HG02588 (cell line): ENCODE measurements around the gene TMEM233.
A peak's percentile ranks its signal among the peaks of the same experiment; 100 is the strongest.

Experiments
- ATAC-seq: cut with Tn5 transposase; IDR thresholded peaks from one replicate; pipeline ENCODE4 v1.9.1; 2021; ENCODE audit warnings: mild to moderate bottlenecking, moderate library complexity; ENCODE audit not compliant: unreplicated experiment

TMEM233 gene

DNA sequence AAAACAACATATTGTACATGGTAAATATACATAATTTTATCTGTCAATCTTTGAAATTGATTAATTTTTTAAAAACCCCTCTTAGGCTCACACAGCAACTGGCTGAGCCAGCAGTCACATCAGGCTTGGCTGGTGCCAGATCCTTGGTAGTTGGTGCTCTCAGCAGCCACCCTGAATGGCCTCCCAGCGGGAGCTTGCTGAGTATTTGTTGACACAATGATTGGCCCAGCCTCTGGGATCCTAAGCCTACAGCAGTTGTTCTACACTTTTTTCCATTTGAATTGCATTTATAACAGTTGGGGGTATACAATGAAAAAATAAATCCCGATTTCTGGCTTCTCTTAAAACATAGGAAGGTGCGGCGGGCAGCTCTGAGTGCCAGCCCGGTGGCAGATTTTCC lies 85.5 kb downstream of the TMEM233 start:
- no peak for ATAC-seq

- ATAC-seq = no peak
Measured at GRCh38 chr12:119679490-119679889, 85.9 kb downstream of the TMEM233 start.

DNA sequence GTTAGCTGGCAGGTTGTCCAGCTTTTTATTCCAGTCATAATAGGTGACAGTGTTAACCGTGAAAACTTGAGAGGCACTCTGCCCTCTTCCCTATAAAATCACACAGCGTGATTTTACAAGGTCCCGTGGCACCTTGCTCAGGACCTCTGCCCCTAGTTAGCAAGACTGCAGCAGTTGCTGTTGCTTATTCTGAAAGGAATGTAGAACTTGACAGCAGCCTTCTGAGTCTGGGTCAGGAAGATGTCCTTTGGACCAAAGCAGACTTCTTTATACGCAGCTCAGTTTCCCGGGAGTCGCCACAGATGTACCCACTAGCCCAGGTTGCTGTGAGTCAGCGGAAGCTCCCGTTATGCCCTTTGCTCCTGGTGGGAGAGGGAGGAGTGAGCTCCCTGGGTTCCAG lies 87.5 kb downstream of the TMEM233 start:
- ATAC-seq = no peak

DNA sequence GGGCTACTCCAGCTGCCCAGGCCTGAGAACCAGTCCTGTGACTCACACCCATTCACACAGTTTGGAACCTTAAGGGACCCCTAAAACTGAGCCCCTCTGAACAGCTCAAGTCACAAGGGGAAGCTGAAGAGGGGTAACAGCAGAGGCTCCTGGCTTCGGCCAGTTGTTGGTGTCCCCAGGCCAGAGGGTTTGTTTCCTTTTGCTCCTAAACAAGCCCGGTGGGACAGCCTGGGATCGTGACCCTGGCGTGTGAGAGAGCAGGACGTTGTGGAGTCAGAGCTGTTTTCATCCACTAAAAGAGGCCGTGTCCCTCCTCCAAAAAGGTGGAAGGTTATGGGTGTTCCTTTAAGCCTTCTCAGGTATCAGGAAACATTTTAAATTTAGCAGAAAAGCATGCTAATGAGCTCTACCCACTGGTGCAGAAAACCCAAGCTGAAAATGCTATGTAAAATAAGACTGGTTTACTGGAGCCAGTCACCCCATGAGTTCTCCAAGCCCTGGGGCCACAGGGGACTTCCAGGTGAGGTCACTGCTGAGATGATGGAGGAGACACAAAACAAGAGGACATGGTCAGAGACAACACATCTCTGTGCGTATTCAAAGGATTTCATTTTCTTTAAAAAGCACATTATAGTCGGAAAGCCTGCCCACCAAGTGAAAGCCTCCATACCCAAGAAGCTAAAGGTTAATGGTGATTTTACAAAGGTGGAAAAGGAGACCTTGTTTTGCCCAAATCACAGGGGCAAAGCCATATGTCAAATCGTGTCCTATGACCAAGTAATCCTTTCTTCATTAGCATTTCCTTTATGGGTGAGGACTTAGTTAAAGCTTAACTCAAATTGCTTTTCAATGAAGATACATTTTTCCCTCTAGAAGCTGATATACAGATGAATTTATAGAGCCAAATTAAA lies 88.4 kb downstream of the TMEM233 start:
- ATAC-seq = peak; percentile 68

GRCh38 chr12:119682639-119683252 lies 89.2 kb downstream of the TMEM233 start:
- no peak for ATAC-seq

DNA sequence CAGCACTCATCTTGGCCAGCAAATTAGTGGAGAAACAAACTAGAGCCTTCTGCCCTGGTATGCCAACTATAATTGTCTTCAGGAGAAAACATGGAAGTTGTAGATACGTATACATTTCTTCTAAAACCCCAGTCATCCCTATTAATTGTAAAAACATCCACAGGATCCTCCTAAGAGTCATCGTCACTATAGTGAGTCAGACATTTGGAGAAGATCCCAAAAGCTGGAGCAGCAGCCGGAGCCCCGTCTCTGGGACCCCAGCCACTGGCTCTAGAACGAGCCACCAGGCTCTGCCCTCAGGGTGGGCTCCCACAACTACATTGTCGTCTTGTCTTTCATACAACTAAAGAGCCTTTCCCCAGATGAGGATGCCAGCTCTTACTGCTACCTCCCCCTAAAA lies 89.8 kb downstream of the TMEM233 start:
- ATAC-seq = no peak

- no peak for ATAC-seq
Measured at GRCh38 chr12:119683816-119684215, 90.2 kb downstream of the TMEM233 start.

- no peak for ATAC-seq
Measured at GRCh38 chr12:119684711-119685369, 91.3 kb downstream of the TMEM233 start.

DNA sequence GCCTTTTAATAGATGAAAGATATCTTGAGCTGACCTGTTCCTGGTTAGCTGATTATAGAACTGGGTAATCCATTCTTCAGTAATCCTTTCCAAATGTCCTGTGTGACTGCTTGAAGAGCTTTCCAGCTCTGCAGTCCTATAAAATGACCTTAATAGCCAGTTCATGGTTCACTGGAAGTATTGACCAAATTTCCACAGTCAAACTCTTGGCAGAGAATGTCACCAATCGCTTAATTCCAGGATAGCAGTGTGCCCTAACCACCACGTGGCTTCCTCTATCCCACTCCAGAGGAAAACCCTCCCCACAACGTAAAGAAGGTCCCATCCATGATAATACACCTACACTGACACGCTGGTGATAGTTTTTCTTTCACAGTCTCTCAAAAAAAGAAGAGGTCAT lies 91.8 kb downstream of the TMEM233 start:
- ATAC-seq = no peak

DNA sequence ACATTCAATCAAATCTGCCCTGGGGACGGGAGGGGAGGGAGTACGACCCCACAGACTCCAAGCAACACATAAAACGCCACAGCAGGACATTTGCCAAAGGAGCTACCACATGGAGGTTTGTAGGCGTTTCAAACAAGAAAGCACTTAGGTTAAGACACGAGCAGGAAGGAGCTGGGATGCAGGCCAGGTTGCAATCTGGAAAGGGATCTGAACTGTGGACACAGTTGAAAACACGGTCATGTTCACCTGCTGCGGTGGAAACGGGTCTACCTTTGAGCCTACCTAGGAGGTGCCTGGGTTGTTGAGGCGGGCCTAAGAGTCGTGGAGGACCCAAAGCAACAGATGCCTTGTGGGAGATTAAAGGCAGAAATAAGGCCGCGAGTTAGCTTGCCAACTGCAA lies 92.8 kb downstream of the TMEM233 start:
- no peak for ATAC-seq

- ATAC-seq = no peak
Measured at GRCh38 chr12:119686776-119687175, 93.2 kb downstream of the TMEM233 start.

DNA sequence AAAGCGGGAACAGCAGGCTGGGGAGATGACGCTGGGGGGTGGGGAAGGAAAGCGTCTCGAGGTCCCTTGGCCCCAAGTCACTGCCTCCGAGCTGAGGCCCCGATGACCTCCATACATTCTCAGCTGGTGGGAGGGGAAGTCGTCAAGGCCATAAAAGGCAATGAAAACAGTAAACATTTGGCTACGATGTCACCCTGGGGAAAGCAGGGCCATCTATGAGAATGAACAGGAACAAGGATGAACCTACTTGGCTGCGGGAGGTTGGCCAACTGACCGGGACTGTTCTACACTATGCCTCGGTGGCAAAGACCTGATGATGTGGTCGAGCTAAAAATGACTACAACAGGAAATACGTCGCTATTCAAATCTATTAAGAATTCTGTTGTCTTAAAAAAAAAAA lies 93.8 kb downstream of the TMEM233 start:
- no peak for ATAC-seq

DNA sequence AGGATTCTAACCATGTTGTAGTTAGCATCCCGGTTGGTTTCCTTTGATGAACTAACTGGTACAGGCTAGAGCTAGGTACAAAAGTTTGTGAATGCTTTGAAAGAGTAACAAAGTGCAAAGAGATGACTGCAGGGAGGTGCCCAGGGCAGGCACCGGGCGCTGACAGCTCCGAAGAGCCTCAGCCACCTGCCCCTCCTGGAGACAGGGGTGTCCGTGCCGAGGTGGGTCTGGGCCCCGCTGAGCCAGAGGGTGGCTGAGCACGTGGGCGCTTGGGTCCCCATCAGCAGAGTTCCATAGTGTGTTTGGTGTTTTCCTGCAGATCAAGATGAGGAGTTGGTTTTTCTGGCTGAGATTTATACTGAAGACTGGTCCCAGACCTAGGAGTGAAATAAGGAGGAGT lies 94.3 kb downstream of the TMEM233 start:
- ATAC-seq = no peak

DNA sequence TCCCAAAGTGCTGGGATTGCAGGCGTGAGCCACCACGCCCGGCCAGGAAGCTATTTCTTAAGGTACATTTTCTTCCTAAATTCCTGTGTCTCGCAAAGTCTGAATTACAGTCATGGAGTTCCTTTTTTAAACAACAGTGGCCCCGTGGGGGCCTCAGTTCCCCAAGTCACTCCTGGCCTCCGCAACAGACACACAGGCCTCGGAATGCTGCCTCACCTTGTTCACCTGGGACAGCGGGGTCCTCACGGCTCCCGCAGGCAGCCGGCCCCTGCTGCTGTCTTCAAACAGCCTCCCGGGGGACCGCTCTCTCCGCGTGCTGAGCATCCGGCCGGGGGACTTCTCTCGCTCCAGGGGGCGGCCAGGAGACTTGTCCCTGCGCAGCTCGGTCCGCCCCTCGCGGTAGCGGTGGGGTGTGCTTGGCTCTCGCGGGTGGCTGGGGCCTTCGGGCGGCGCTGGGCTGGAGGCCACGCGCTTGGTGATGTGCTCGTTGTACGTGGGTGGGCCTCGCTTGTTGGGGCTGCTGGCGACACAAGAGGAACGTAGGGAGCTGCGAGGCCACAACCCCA lies 96.4 kb downstream of the TMEM233 start:
- no peak for ATAC-seq

GRCh38 chr12:119691202-119691810 lies 97.7 kb downstream of the TMEM233 start:
- ATAC-seq = no peak

- ATAC-seq = no peak
Measured at GRCh38 chr12:119692410-119692809, 98.8 kb downstream of the TMEM233 start.
